Mesenchymal stem cell (in vitro differentiated cells and primary cell): ENCODE measurements around the gene CDH10. TPM values are rescaled to one million over a fixed set of nuclear protein-coding genes. Genes with fewer than 3 reads are reported as not detected.

ENCODE experiments used
- small RNA-seq: library from polyadenylated mRNA; stranded (forward); fragments of <200 nt; extraction: miRNeasy Mini kit (QIAGEN cat#:217004); gene quantifications from one replicate; pipeline ENCODE3, GENCODE V24; 2013; ENCODE audit warnings: low read depth

The CDH10 gene

Small RNAs within 50 kb of the gene (small RNA-seq; reads per million reads assigned to genes)
- gene AC091885.1 (not detected), gene RF00017 (not detected)
